Liver (tissue), 9 donors: Measurements from ENCODE around the gene ADM5. TPM values are rescaled to one million over a fixed set of nuclear protein-coding genes. Genes with fewer than 3 reads are reported as not detected.

ENCODE experiments used
- DNase-seq: peaks from one replicate; pipeline ENCODE4 v3.0.0-alpha.2; 2017; ENCODE audit warnings: low spot score
- H3K27ac ChIP-seq, 2 donors: one replicate each; pipeline ENCODE4 v1.7.0; 2013; ENCODE audit warnings: inconsistent platforms in 2 of 2, low read length in 2 of 2, control low read depth in 1 of 2, low read depth in 1 of 2, mild to moderate bottlenecking in 1 of 2
- H3K27me3 ChIP-seq, 4 donors: one replicate each; pipeline versions ENCODE4 v1.6.1 to v1.7.0; 2013; ENCODE audit warnings: low read length in 3 of 4, inconsistent platforms in 1 of 4, mild to moderate bottlenecking in 1 of 4, moderate library complexity in 1 of 4; ENCODE audit not compliant: control insufficient read depth in 4 of 4, insufficient read depth in 4 of 4
- H3K36me3 ChIP-seq, 4 donors: one replicate each; pipeline versions ENCODE4 v1.6.1 to v1.7.0; 2013; ENCODE audit warnings: low read length in 3 of 4, mild to moderate bottlenecking in 3 of 4, low read depth in 1 of 4, moderate library complexity in 1 of 4; ENCODE audit not compliant: control insufficient read depth in 4 of 4, insufficient read depth in 3 of 4
- H3K4me1 ChIP-seq, 4 donors: one replicate each; pipeline versions ENCODE4 v1.6.1 to v1.7.0; 2013; ENCODE audit warnings: low read length in 3 of 4, mild to moderate bottlenecking in 3 of 4, moderate library complexity in 1 of 4; ENCODE audit not compliant: control insufficient read depth in 4 of 4, insufficient read depth in 4 of 4
- H3K4me3 ChIP-seq, 3 donors: one replicate each; pipeline versions ENCODE4 v1.6.1 to v1.7.0; 2013; ENCODE audit warnings: low read length in 3 of 3, control low read depth in 1 of 3, low read depth in 1 of 3, mild to moderate bottlenecking in 1 of 3
- H3K9ac ChIP-seq, 2 donors: one replicate each; pipeline ENCODE4 v1.7.0; 2013; ENCODE audit warnings: low read length in 2 of 2, mild to moderate bottlenecking in 2 of 2, moderate library complexity in 2 of 2, control low read depth in 1 of 2, low read depth in 1 of 2
- H3K9me3 ChIP-seq, 4 donors: one replicate each; pipeline versions ENCODE4 v1.6.1 to v1.7.0; 2013; ENCODE audit warnings: low read length in 3 of 4; ENCODE audit not compliant: control insufficient read depth in 4 of 4
- EGR1 ChIP-seq, 2 donors: IDR thresholded peaks; 2 replicates each; pipeline ENCODE4 v1.6.1; 2016 to 2018; ENCODE audit warnings: antibody characterized with exemption in 2 of 2, low read depth in 2 of 2
- FOXA1 ChIP-seq: IDR thresholded peaks from 2 replicates; pipeline ENCODE4 v1.6.1; 2016; ENCODE audit warnings: antibody characterized with exemption
- FOXA2 ChIP-seq: IDR thresholded peaks from 2 replicates; pipeline ENCODE4 v1.6.1; 2016; ENCODE audit warnings: antibody characterized with exemption
- GABPA ChIP-seq, 2 donors: IDR thresholded peaks in 1 of 2; conservative IDR thresholded peaks in 1 of 2; 2 replicates each; pipeline ENCODE4 v1.6.1; 2016; ENCODE audit warnings: antibody characterized with exemption in 2 of 2, mild to moderate bottlenecking in 1 of 2, moderate library complexity in 1 of 2
- HNF4A ChIP-seq, 2 donors: conservative IDR thresholded peaks; 2 replicates each; pipeline ENCODE4 v1.6.1; 2016; ENCODE audit warnings: antibody characterized with exemption in 2 of 2, mild to moderate bottlenecking in 2 of 2
- HNF4G ChIP-seq: IDR thresholded peaks from 2 replicates; pipeline ENCODE4 v1.6.1; 2016; ENCODE audit warnings: antibody characterized with exemption
- JUND ChIP-seq, 2 donors: IDR thresholded peaks; 2 replicates each; pipeline ENCODE4 v1.6.1; 2016; ENCODE audit warnings: antibody characterized with exemption in 2 of 2
- NR2F2 ChIP-seq: IDR thresholded peaks from 2 replicates; pipeline ENCODE4 v1.6.1; 2016; ENCODE audit warnings: antibody characterized with exemption
- RAD21 ChIP-seq, 2 donors: IDR thresholded peaks; 2 replicates each; pipeline ENCODE4 v1.6.1; 2016; ENCODE audit warnings: antibody characterized with exemption in 2 of 2, mild to moderate bottlenecking in 2 of 2
- RXRA ChIP-seq, 2 donors: IDR thresholded peaks; 2 replicates each; pipeline ENCODE4 v1.6.1; 2017 to 2018; ENCODE audit warnings: antibody characterized with exemption in 2 of 2, mild to moderate bottlenecking in 1 of 2
- TAF1 ChIP-seq: conservative IDR thresholded peaks from 2 replicates; pipeline ENCODE4 v1.6.1; 2016; ENCODE audit warnings: antibody characterized with exemption, mild to moderate bottlenecking
- YY1 ChIP-seq: IDR thresholded peaks from 2 replicates; pipeline ENCODE4 v1.6.1; 2016; ENCODE audit warnings: antibody characterized with exemption, mild to moderate bottlenecking
- WGBS: extraction: QIAGEN DNeasy Blood & Tissue Kit; methylation state at CpG from one replicate; pipeline ENCODE4 v1.1.7; 2013; 5-methylcytosine and 5-hydroxymethylcytosine counted together
- polyA plus RNA-seq, 2 donors: library from polyadenylated mRNA; stranded (reverse) in 1 of 2; unstranded in 1 of 2; fragments of 200-250 nt in 1 of 2; fragments of >200 nt in 1 of 2; fragmentation: Nextera tagmentation in 1 of 2; extraction: Ambion mirVana in 1 of 2; gene quantifications; one replicate each; pipeline versions ENCODE4 v1.2.1 to v1.2.3, GENCODE V29; 2013 to 2015
- total RNA-seq, 2 donors: library from RNA; depleted of rRNA; stranded (reverse); fragments of >200 nt; gene quantifications; one replicate each; pipeline ENCODE4 v1.2.3, GENCODE V29; 2014
- TF ChIP-seq, protein P1 (sequence below): IDR thresholded peaks from 2 replicates; pipeline ENCODE4 v1.6.1; 2016; ENCODE audit warnings: antibody characterized with exemption
- TF ChIP-seq, protein P2 (sequence below): fragments of 150-350 bp; IDR thresholded peaks from 2 replicates; pipeline ENCODE4 v1.5.1; 2017; ENCODE audit warnings: improper control_type of control experiment, low read depth, low read length; ENCODE audit not compliant: missing input control
- TF ChIP-seq, protein P3 (sequence below): IDR thresholded peaks from 2 replicates; pipeline ENCODE4 v1.6.1; 2016; ENCODE audit warnings: antibody characterized with exemption
- TF ChIP-seq, protein P4 (sequence below): IDR thresholded peaks from 2 replicates; pipeline ENCODE4 v1.6.1; 2016; ENCODE audit warnings: antibody characterized with exemption, mild to moderate bottlenecking
- TF ChIP-seq, protein P5 (sequence below): IDR thresholded peaks from 2 replicates; pipeline ENCODE4 v1.6.1; 2016; ENCODE audit warnings: antibody characterized with exemption
- donor health status: healthy.
- donor health status: healthy.
- donor health status: healthy.
- donor health status: healthy.
- donor health status: healthy.

Gene ADM5
- total and polyA plus RNA-seq, 4 donors, result 0.11 to 0.84 (median 0.26) TPM

DNA sequence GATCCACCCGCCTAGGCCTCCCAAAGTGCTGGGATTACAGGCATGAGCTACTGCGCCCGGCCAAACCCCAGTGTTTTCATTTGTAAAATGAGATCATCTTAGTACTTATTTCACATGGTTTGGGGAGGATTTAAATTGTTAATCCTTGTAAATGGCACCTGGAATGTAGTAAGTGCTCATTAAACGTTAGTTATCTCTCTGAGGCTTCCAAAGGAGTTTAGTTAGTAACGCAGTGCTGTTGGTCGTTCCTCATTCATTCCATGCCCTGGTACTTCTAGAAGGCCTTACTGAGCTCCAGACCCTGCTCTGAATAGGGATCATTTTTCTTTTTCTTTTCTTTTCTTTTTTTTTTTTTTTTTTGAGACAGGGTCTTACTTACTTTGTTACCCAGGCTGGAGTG is 6.7 kb downstream of the ADM5 start:
- Histone ChIP-seq H3K4me3 (no peak overlapping the region), H3K9ac (no peak overlapping the region), H3K9me3 (no peaks in the 10 kb centered on the region), H3K27ac (no peak overlapping the region), H3K4me1 (peaks cover 0 to 6% (median 0%) of the 10 kb centered on the region in 4 donors), H3K27me3 (no peaks in the 10 kb centered on the region), H3K36me3 (no peaks in the 10 kb centered on the region)
- 85% methylated on average over 6 of the region's 6 CpGs for WGBS
- TF ChIP-seq, protein P1, sequence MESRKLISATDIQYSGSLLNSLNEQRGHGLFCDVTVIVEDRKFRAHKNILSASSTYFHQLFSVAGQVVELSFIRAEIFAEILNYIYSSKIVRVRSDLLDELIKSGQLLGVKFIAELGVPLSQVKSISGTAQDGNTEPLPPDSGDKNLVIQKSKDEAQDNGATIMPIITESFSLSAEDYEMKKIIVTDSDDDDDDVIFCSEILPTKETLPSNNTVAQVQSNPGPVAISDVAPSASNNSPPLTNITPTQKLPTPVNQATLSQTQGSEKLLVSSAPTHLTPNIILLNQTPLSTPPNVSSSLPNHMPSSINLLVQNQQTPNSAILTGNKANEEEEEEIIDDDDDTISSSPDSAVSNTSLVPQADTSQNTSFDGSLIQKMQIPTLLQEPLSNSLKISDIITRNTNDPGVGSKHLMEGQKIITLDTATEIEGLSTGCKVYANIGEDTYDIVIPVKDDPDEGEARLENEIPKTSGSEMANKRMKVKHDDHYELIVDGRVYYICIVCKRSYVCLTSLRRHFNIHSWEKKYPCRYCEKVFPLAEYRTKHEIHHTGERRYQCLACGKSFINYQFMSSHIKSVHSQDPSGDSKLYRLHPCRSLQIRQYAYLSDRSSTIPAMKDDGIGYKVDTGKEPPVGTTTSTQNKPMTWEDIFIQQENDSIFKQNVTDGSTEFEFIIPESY, result no peak
- TF ChIP-seq, protein P2, sequence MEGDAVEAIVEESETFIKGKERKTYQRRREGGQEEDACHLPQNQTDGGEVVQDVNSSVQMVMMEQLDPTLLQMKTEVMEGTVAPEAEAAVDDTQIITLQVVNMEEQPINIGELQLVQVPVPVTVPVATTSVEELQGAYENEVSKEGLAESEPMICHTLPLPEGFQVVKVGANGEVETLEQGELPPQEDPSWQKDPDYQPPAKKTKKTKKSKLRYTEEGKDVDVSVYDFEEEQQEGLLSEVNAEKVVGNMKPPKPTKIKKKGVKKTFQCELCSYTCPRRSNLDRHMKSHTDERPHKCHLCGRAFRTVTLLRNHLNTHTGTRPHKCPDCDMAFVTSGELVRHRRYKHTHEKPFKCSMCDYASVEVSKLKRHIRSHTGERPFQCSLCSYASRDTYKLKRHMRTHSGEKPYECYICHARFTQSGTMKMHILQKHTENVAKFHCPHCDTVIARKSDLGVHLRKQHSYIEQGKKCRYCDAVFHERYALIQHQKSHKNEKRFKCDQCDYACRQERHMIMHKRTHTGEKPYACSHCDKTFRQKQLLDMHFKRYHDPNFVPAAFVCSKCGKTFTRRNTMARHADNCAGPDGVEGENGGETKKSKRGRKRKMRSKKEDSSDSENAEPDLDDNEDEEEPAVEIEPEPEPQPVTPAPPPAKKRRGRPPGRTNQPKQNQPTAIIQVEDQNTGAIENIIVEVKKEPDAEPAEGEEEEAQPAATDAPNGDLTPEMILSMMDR, result no peak
- TF ChIP-seq HNF4A (conservative IDR thresholded peaks at IDR 0.05), result no peak
- TF ChIP-seq NR2F2, result no peak
- no peak for TF ChIP-seq JUND (IDR thresholded peaks at IDR 0.05)
- no peak for TF ChIP-seq YY1
- TF ChIP-seq, protein P3, sequence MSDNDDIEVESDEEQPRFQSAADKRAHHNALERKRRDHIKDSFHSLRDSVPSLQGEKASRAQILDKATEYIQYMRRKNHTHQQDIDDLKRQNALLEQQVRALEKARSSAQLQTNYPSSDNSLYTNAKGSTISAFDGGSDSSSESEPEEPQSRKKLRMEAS, result no peak
- no peak for TF ChIP-seq TAF1
- TF ChIP-seq GABPA (IDR thresholded peaks at IDR 0.05 in 1 of 2, conservative IDR thresholded peaks at IDR 0.05 in 1 of 2), result no peak
- TF ChIP-seq EGR1 (IDR thresholded peaks at IDR 0.05; ENCODE audit: low read depth in 2 of 2), result no peak
- TF ChIP-seq RXRA (IDR thresholded peaks at IDR 0.05), result no peak
- no peak for TF ChIP-seq HNF4G
- TF ChIP-seq FOXA1, result no peak
- no peak for TF ChIP-seq FOXA2
- TF ChIP-seq, protein P4, sequence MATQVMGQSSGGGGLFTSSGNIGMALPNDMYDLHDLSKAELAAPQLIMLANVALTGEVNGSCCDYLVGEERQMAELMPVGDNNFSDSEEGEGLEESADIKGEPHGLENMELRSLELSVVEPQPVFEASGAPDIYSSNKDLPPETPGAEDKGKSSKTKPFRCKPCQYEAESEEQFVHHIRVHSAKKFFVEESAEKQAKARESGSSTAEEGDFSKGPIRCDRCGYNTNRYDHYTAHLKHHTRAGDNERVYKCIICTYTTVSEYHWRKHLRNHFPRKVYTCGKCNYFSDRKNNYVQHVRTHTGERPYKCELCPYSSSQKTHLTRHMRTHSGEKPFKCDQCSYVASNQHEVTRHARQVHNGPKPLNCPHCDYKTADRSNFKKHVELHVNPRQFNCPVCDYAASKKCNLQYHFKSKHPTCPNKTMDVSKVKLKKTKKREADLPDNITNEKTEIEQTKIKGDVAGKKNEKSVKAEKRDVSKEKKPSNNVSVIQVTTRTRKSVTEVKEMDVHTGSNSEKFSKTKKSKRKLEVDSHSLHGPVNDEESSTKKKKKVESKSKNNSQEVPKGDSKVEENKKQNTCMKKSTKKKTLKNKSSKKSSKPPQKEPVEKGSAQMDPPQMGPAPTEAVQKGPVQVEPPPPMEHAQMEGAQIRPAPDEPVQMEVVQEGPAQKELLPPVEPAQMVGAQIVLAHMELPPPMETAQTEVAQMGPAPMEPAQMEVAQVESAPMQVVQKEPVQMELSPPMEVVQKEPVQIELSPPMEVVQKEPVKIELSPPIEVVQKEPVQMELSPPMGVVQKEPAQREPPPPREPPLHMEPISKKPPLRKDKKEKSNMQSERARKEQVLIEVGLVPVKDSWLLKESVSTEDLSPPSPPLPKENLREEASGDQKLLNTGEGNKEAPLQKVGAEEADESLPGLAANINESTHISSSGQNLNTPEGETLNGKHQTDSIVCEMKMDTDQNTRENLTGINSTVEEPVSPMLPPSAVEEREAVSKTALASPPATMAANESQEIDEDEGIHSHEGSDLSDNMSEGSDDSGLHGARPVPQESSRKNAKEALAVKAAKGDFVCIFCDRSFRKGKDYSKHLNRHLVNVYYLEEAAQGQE, result no peak
- TF ChIP-seq RAD21 (IDR thresholded peaks at IDR 0.05), result no peak
- TF ChIP-seq, protein P5, sequence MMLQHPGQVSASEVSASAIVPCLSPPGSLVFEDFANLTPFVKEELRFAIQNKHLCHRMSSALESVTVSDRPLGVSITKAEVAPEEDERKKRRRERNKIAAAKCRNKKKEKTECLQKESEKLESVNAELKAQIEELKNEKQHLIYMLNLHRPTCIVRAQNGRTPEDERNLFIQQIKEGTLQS, result no peak
- no peak for DNase-seq

DNA sequence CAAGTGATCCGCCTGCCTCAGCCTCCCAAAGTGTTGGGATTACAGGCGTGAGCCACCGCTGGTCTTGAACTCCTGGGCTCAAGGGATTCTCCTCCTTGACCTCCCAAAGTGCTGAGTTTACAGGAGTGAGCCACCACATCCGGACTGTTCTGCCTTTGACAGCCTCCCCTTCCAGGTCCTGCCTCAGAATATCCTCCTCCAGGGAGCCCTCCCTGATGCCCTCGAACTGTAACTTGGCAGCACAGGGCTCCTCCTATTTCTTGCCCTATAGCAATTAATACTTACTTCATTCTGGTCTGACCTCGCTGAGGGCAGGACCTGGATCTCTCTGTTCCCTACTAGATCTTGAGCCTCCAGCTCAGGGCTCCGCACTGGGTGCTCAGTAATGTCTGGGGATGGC is 7.5 kb downstream of the ADM5 start:
- Histone ChIP-seq H3K4me3 (no peak overlapping the region), H3K9me3 (no peaks in the 10 kb centered on the region), H3K9ac (no peak overlapping the region), H3K4me1 (no peaks in the 10 kb centered on the region), H3K36me3 (no peaks in the 10 kb centered on the region), H3K27ac (no peak overlapping the region), H3K27me3 (no peaks in the 10 kb centered on the region)
- no peak for DNase-seq
- 92% methylated on average over 7 of the region's 7 CpGs for WGBS
- TF ChIP-seq, protein P2, result no peak
- TF ChIP-seq, protein P1, result no peak
- TF ChIP-seq RAD21 (IDR thresholded peaks at IDR 0.05) (no peak), FOXA1 (no peak), HNF4A (conservative IDR thresholded peaks at IDR 0.05) (no peak), JUND (IDR thresholded peaks at IDR 0.05) (no peak), GABPA (IDR thresholded peaks at IDR 0.05 in 1 of 2, conservative IDR thresholded peaks at IDR 0.05 in 1 of 2) (no peak), HNF4G (no peak), FOXA2 (no peak), EGR1 (IDR thresholded peaks at IDR 0.05; ENCODE audit: low read depth in 2 of 2) (no peak), NR2F2 (no peak), RXRA (IDR thresholded peaks at IDR 0.05) (no peak)
- TF ChIP-seq, protein P3, result no peak
- TF ChIP-seq, protein P5, result no peak
